Gastroesophageal sphincter (tissue), 2 donors: ENCODE results near the gene DLX3.

Experiments used
- EP300 ChIP-seq: sonication (generic); formaldehyde crosslinking; IDR thresholded peaks from one replicate; pipeline ENCODE4 v1.6.1; 2017; ENCODE audit warnings: antibody characterized with exemption, mild to moderate bottlenecking
- POLR2A ChIP-seq, 2 donors: fragments of 450-650 bp; IDR thresholded peaks; one replicate each; pipeline ENCODE4 v1.6.1; 2017; ENCODE audit warnings: antibody characterized with exemption in 2 of 2, mild to moderate bottlenecking in 2 of 2, moderate library complexity in 1 of 2
- POLR2AphosphoS5 ChIP-seq: sonication (generic); formaldehyde crosslinking; IDR thresholded peaks from one replicate; pipeline ENCODE4 v1.6.1; 2017; ENCODE audit warnings: antibody characterized with exemption

GRCh38 chr17:49967621-49968404 lies 27.2 kb downstream of the DLX3 start:
- no peak for TF ChIP-seq EP300
- TF ChIP-seq POLR2A (IDR thresholded peaks at IDR 0.05), result no peak
- TF ChIP-seq POLR2AphosphoS5, result no peak
